HG03159 (cell line): ENCODE measurements around the gene KIF1A.

Experiments
- ATAC-seq: cut with Tn5 transposase; IDR thresholded peaks from one replicate; pipeline ENCODE4 v1.9.1; 2021; ENCODE audit warnings: mild to moderate bottlenecking, moderate library complexity; ENCODE audit not compliant: unreplicated experiment

Gene KIF1A, protein sequence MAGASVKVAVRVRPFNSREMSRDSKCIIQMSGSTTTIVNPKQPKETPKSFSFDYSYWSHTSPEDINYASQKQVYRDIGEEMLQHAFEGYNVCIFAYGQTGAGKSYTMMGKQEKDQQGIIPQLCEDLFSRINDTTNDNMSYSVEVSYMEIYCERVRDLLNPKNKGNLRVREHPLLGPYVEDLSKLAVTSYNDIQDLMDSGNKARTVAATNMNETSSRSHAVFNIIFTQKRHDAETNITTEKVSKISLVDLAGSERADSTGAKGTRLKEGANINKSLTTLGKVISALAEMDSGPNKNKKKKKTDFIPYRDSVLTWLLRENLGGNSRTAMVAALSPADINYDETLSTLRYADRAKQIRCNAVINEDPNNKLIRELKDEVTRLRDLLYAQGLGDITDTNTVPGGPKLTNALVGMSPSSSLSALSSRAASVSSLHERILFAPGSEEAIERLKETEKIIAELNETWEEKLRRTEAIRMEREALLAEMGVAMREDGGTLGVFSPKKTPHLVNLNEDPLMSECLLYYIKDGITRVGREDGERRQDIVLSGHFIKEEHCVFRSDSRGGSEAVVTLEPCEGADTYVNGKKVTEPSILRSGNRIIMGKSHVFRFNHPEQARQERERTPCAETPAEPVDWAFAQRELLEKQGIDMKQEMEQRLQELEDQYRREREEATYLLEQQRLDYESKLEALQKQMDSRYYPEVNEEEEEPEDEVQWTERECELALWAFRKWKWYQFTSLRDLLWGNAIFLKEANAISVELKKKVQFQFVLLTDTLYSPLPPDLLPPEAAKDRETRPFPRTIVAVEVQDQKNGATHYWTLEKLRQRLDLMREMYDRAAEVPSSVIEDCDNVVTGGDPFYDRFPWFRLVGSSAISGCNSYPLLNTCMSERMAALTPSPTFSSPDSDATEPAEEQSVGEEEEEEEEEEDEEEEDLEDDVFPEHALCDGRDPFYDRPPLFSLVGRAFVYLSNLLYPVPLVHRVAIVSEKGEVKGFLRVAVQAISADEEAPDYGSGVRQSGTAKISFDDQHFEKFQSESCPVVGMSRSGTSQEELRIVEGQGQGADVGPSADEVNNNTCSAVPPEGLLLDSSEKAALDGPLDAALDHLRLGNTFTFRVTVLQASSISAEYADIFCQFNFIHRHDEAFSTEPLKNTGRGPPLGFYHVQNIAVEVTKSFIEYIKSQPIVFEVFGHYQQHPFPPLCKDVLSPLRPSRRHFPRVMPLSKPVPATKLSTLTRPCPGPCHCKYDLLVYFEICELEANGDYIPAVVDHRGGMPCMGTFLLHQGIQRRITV (N-terminal part only)

DNA sequence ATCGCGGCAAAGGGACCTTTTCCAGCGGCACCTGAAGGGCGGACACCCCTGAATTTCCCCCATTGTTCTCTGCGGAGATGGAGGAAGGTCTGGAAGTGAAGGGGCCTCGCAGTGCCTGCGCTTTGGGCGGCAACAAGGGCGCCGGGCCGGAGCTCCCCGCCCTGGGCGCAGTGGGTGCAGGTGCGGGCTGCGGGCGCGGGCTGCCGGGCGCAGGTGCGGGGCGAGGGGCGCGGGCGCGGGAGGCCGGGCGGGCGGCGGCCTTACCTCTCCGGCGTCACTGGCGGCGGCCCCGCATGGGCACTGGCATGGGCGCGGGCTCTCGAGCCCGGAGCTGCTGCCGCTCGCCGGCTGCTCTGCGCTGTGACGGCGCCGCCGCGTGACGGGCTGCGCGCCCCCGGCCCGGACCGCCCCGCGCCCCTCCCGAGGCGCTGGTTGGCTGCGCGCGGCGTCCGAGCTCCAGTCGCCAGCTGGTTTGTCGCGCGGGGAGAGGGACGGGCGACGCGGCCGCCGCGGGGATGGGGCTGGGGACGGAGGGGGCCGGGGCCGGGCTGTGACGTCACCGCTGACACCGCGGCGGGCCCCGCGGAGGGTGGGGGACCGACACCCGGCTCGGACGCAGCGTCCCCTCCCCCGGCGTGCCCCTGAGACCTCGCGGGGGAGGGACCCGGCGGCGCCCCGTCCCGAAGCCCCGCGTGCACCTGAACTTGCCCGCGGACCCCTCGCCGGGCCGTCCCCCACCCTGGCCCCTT lies at the start of gene KIF1A:
TSS of gene KIF1A (minus strand) at position 362 of the 749 bp plus-strand sequence. CDS start 22,467 bp downstream, outside the sequence.
- ATAC-seq: no peak

DNA sequence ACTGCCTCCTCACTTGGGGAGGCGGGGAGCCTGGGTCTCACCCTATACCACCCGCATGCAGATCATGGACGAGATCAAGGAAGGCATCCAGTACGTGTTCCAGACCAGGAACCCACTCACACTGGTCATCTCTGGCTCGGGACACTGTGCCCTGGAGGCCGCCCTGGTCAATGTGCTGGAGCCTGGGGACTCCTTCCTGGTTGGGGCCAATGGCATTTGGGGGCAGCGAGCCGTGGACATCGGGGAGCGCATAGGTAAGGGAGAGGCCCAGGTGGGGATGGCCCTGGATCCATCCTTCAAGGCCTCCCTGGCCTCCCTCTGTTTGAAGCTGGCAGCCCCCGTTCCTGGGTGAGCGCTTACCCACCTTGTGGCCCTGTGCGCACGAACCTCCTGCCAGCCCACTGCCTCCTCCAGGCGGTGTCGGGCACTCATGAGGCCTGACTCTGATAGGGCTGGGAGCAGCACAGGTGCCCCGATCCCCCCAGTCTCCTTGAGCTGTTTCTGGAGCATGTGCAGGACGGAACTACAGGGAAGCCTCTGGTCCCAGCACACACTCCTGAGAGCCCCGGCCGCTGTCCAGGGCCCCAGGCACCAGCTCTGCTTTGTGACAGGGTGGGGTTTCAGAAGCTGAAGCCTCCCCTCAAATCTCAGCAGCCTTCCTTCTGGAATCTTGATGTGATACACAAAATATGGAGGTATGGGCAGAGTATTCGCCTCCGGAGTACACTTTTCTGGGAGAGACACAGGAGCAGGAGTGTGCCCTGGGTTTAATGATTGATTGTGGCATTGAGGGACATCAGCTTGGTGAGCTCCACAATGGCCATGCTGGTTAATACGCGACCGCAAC lies 49.3 kb upstream of the KIF1A start:
- ATAC-seq: no peak

GRCh38 chr2:240868286-240869108 lies 48.5 kb upstream of the KIF1A start, which contains the start of gene AGXT:
TSS of gene AGXT (plus strand) at chr2:240868824. CDS start at chr2:240868866, 42 bp downstream.
- no peak for ATAC-seq

- no peak for ATAC-seq
Observed at GRCh38 chr2:240865391-240865790, 45.4 kb upstream of the KIF1A start.

GRCh38 chr2:240864475-240864874 lies 44.5 kb upstream of the KIF1A start:
- no peak for ATAC-seq

DNA sequence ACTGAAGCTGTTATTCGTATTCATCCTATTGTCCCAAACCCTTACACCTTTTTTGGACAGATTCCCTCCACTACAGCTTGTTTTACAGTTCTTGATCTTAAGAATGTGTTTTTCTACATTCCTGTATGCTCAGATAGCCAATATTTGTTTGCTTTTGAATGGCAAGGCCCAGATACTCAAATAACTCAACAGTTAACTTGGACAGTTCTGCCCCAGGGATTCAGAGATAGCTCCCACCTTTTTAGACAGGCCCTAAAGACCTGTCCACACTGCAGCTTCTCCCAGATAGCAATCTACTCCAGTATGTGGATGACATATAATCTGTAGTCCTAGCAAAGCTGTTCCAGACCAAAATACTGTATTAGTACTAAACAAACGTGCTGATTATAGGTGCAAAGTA lies 41.5 kb upstream of the KIF1A start:
- ATAC-seq: no peak

- ATAC-seq: no peak
Observed at GRCh38 chr2:240858871-240859270, 38.9 kb upstream of the KIF1A start.

- ATAC-seq: no peak
Observed at GRCh38 chr2:240858321-240858720, 38.3 kb upstream of the KIF1A start.

- no peak for ATAC-seq
Observed at GRCh38 chr2:240857039-240858008, 37.3 kb upstream of the KIF1A start.

DNA sequence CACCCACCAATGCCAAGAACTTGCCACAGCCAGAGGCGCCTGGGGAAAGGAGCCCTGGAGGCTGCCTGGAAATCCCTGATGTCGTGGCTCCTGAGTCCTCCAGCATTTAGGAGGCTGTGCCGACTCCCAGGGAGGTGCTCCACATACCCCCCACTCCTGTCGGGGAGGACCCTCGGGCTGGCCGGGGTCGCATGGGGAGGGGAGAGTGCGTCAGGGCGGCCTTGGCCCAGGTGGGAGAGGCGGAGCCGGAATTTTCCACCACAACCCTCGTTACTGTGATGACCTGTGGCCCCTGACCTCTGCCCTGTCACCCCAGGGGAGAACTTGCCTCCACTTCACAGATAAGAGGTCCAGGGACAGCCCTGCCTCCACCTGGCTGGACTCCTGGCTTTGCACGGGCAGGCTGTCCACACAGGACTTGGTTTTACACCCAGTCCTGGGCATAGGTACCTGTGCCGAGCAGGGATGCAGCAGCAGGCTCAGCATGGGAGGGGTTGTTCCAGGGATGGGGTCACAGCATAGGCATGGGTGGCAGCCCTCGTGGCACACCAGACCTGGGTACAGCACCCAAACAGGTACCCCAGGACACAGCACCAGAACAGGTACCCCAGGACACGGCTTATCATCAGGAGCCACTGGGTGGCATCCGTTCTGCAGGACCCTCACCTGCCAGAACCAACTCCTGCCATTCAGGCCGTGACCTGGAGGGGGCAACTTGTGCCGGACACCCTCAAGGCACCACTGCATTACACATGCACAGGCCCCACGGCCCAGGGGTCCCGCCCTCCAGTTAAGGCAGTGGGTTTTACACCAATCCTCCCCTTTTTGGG lies 36.3 kb upstream of the KIF1A start:
- no peak for ATAC-seq

DNA sequence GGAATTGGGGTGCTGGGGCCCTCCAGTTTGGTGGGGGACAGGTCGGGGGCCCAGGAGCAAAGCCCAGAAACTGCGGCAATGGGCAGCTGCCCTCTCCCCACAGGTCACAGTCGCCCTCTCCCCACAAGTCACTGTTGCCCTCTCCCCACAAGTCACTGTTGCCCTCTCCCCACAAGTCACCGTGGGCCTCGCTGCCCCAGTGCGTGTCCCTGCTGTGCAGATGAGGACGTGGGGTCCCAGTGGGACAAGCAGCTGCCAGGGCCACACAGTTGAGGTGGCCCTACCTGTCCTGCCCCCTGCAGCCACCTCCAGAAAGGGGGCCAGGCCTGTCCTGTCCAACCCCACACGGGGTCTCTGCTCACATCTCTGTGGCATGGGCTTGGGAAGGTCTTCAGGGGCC lies 35.7 kb upstream of the KIF1A start:
- ATAC-seq: no peak

DNA sequence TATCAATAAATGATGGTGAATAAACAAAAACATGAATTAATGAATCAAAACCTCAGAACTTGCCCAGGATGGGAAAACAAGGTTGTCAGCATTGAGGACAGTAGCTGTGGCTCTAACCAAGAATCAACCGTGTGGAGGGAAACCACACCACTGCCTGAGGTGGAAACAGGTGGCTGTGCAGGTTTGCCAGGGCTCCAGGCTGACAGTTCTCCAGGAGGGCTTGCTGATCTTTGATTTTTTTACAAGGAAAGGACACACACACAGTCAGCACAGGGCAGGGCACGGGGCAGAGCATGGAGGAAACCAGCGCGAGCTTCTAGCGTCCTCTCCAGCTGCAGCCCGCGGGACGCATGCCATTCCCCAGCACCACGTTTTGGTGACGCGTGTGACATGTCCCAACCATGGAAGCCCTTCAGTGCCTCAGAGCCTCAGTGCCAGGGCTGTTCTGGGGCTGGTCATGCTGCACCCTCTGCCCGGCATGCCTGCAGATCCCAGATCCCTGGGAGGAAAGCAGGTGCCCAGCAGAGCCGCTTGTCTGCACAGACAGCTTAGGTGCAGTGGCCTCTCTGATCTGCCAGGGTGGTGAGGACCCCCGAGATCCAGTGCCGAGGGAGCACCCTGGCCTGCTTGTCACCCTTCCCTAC lies 32.8 kb upstream of the KIF1A start:
- no peak for ATAC-seq

DNA sequence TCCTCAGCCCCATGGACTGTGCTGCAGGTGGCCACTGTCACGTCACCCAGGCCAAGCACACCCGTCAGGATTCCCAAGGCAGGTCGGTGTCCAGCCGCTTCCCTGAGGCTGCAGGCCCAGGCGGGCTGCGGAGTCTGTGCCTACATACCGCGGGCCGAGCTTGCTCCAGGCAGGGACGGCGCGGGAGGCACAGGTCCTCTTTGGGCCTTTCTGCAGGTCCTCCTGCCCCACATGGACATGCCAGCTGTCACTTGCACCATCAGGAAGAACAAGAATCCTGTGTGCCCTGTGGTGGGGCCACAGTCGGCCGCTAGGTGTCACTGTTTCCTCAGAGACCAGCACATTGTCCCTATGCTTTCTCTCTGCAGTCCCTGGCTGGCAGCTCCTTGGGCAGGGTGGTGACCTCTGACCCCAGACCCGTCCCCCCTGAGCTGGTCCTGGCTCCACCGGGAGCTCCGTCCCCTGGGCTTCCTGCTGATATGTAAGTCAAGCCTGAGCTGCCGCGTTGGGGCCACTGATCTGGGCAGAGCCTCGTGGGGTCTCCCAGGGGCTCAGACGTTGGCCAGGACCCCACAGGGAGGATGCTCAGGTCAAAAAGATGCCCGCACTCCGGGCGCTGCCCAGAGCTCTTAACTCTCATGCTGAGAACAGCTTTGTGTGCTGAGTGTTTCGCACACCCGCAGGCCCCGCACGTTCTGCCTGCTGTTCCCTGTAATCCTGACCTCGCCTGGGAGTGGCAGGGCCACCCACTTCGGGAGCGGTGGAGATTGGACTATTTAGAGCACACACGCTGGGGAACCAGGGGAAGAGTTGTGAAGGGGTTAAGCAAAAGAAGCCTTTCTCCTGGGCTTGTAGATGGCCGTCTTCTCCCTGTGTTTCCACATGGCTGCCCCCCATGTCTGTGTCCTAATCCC lies 31.3 kb upstream of the KIF1A start:
- no peak for ATAC-seq

GRCh38 chr2:240850756-240851077 lies 30.7 kb upstream of the KIF1A start:
- ATAC-seq: no peak

DNA sequence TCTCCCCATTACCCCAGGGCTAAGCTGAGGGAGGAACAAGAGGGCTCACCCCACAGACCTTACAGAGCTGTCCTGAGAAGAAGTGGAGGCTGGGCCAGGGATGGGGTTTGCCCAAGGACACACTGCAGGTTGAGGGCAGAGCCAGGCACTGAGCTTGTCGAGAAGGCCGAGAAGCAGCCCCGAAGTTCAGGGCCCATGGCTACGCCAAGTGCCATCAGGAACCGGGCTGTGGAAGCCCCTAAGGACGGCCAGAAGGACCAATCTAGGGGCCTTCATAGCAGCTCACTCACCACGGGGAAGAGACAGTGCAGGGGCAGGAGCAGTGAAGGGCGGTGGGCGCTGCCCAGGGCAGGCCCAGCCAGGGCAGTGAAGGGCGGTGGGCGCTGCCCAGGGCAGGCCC lies 30.0 kb upstream of the KIF1A start:
- ATAC-seq: no peak
